GM18858 (cell line): ENCODE data around the gene TUSC2.

Experiments used
- ATAC-seq: cut with Tn5 transposase; IDR thresholded peaks from one replicate; pipeline ENCODE4 v1.9.1; 2021; ENCODE audit not compliant: unreplicated experiment

TUSC2 gene

GRCh38 chr3:50354850-50355249 lies 26.8 kb upstream of the TUSC2 start:
- no peak for ATAC-seq

- ATAC-seq: no peak
These were observed 26.3 kb upstream of the TUSC2 start for GRCh38 chr3:50354186-50354764.

- ATAC-seq: no peak
These were observed 25.4 kb upstream of the TUSC2 start for GRCh38 chr3:50353245-50354004.

DNA sequence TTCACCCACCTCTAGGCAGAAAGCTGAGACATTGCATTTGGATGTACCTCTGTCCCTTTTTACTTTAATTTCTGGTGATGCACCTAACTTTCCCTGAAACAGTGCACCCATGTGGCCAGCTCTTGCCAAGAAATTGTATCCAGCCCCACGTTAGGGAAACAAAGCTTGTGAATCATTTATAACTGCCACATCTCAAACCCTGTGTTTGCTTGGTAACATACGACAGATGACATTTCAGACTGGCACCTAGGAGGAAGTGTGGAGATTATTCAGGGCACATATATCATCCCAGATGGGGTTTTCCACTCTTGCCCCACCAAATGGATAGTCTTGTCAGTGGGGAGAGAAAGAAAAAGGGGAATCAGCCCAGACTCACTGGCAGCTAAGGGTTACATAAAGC lies 24.8 kb upstream of the TUSC2 start:
- ATAC-seq: no peak

- no peak for ATAC-seq
These were observed 23.3 kb upstream of the TUSC2 start for GRCh38 chr3:50351323-50351697.

DNA sequence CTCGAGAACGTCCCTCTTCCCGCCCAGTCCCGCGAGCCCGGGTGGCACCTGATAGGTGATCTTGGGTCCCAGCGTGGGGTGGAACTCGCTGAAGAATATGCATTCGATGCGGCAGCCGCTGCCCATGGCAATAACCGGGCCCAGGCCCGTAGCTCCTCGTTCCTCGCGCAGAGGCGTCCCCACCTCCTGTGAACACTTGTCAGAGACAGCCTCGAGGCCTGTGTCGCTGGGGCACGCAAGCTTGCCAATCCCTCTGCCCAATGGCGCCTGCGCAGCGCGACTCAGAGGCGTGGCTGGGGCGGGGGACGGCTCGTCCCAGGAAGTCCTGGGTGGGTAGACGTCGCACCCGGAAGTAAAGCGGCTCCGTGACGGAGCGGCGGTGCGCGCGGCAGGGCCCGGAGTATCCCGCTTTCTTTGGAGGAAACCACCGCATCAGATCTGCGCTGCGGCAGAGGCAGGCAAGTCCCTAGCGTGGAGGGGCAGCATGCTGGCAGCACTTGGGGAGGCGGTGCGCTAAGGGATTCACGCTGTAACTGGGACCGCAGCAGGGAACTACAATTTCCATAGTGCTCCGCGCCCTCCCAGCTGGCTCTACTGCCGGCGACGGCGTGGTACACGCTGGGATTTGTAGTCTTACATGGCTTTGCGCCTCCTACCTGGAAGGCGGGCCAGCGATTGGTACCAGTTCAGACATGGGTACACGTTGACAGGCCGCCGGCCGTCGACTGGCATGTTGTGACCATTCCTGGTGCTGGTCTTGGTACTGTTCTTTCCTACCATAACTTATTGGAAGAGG lies 22.7 kb upstream of the TUSC2 start, which contains the start of the genes CYB561D2 and NPRL2:
CYB561D2 (plus strand) TSS at position 336 of the 796 bp plus-strand sequence. CDS start 572 bp downstream, outside the sequence.
NPRL2 (minus strand) TSS at position 249 of the 796 bp plus-strand sequence; CDS start at position 126, 123 bp downstream.
- peak; percentile 69 for ATAC-seq

GRCh38 chr3:50350213-50350526 lies 22.1 kb upstream of the TUSC2 start:
- ATAC-seq: no peak

DNA sequence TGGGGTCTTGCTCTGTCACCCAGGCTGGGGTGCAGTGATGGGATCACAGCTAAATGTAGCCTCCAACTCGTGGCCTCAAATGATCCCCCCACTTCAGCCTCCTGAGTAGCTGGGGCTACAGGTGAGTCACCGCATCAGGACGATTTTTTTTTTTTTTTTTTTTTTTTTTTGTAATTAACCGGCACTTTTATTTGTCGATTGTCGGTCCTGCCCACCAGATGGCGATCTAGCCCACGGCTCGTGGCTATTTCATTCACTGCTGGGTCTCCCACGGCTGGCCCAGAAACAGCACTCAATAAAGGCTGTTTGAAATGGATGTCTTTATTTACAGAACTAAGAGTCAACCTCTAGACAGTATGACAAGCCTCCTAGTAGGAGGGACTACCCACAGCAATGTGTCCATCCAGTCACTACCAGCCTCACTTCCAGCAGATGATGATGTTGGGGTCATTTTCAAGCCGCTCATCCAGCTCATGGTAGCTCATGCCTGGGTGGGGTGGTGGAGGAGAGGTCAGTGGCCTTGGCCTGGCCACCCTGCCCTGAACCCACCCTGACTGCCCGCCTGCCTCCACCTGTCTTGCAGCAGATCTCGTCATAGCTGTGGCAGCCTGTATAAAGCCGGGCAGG lies 19.3 kb upstream of the TUSC2 start:
- ATAC-seq: no peak

DNA sequence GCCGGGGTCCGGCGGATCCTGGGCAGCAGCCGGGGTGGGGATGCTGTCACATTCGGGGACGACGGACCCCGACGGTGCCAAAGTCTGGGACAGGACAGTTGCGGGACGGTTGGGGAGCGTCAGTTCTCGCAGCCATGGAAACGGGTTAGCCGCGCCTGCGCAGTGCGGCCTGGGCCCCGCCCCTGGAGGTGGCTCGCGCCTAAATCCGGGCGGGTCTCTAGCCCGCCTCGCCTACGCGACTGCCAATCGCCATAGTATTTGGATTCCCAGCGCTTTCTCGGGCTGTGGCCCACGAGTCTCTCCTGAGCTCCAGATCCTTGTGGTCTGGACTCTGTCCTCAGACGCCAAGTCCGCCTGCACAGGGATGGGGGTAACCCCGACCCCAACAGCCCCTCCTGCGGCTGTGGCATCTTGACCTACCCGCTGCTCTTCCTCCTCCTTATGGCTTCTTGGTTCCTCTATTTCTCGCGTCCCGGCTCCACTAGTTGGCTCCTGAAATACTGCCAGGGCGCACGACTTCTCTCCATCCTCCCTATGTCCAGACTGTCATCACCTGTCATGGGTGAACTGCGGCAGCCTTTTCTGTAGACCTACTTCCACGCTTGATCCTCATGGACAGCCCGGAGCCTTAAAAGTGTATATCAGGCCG lies 17.7 kb upstream of the TUSC2 start, which contains the start of gene ZMYND10:
ZMYND10 (minus strand) TSS at position 147 of the 649 bp plus-strand sequence. CDS start 153 bp downstream, outside the sequence.
- no peak for ATAC-seq

DNA sequence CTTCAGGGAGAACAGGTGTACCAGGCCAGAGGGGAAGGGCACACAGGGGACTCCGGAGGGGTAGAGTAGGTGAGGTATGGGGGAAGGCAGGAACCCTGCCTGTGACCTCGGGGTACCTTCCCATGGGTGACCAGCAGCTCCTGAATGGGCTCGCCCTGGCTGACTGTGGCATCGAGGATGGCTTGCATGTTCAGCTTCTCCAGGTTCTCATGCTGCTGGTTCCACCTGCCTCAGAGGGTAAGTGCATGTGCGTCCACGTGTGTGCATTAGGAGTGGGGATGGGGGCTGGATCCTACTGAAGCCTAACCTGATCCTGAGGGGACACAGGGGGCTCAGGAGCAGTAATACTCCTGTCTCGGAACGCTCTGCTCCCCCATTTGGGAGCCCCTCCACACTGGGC lies 17.0 kb upstream of the TUSC2 start:
- ATAC-seq: no peak

- ATAC-seq: no peak
These were observed 15.0 kb upstream of the TUSC2 start for GRCh38 chr3:50342813-50343633.

GRCh38 chr3:50341996-50342650 lies 14.1 kb upstream of the TUSC2 start:
- no peak for ATAC-seq

DNA sequence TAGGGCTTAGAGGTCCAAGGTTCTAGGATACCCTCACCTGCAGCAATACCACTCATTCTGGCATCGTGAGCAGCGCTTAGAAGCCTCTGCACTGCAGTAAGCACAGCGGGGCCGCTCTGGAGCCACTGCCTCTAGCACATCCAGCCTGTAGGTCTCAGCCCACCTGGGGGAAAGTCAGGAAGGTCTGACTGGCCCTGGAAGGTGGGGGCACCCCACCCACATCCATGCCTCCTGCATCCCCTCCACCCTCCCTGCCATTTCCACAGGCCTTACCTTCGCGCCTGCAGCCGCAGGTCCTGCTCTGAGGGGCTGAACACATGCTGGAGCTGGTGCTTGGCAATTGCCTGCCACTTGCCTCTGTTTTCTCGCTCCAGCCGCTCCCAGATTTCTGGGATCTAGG lies 13.5 kb upstream of the TUSC2 start:
- ATAC-seq: no peak

- no peak for ATAC-seq
These were observed 12.7 kb upstream of the TUSC2 start, which contains the start of gene RASSF1 for GRCh38 chr3:50340448-50341329. Gene RASSF1 (minus strand): TSS chr3:50340836. CDS start chr3:50340805, 31 bp downstream.

DNA sequence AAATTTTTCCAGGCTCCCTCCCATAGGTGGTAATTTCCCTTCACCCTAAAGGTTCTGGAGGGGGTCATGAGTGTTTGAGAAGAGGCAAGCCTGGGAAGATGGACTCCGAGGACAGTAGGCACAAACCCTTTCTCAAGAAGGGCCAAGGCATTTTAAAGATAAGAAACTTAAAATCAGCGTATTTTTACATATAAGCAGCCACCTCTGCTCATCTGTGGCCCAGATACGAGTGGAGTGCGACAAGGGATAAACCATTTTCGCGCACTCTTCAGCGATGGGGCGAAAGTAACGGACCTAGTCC lies 12.1 kb upstream of the TUSC2 start:
- no peak for ATAC-seq

GRCh38 chr3:50339485-50340146 lies 11.6 kb upstream of the TUSC2 start:
- ATAC-seq: no peak

GRCh38 chr3:50338965-50339364 lies 10.9 kb upstream of the TUSC2 start:
- no peak for ATAC-seq
